Measurements from ENCODE around the gene ZNF581.

- TF ChIP-seq, protein P1, sequence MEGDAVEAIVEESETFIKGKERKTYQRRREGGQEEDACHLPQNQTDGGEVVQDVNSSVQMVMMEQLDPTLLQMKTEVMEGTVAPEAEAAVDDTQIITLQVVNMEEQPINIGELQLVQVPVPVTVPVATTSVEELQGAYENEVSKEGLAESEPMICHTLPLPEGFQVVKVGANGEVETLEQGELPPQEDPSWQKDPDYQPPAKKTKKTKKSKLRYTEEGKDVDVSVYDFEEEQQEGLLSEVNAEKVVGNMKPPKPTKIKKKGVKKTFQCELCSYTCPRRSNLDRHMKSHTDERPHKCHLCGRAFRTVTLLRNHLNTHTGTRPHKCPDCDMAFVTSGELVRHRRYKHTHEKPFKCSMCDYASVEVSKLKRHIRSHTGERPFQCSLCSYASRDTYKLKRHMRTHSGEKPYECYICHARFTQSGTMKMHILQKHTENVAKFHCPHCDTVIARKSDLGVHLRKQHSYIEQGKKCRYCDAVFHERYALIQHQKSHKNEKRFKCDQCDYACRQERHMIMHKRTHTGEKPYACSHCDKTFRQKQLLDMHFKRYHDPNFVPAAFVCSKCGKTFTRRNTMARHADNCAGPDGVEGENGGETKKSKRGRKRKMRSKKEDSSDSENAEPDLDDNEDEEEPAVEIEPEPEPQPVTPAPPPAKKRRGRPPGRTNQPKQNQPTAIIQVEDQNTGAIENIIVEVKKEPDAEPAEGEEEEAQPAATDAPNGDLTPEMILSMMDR (IDR thresholded peaks at IDR 0.05) = no peak
- no peak for TF ChIP-seq POLR2A (IDR thresholded peaks at IDR 0.05)
Measured at GRCh38 chr19:55651236-55651635, 7.8 kb downstream of the ZNF581 start.
